ENCODE data around the gene EEF1AKMT2.
A peak's percentile ranks its signal among the peaks of the same experiment; 100 is the strongest.
"Not testable (repeated sequence)": the region's sequence is repeated elsewhere in the genome, so short reads cannot be mapped to it uniquely, and the experiment has no call there.

EEF1AKMT2 gene

DNA sequence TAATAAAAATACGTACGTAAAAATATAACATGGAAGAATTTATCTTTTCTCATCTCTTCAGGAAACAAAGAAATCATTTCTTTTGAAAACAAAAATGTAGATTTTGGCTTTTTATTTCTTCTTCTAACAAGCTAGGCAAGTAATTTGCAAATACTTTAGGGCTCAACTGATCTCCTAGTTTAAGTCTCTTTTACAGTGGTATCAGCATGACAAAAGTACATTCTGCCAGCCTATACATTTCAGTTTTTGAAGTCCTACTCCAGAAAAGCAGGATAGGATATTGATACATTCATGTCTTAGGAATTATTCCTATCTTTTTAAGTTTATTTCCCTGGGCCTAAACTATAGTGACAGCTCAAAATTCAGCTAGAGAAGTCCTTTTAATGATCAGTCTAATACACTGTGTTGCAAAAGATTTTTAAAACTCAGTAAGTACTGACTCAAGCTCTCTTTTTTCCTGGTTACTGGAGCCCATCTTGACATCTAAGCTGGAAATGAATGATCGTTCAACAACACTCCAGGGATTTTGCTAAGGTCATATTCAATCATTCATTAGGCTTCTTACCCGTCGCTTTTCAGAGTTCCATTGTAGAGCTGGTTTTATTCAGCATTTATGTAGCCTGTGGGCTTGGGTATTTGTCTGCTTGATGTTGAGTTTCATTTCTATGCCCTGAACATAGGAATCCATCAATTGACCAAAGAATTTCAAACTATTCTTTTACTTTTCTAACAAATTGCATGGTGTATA lies 35.4 kb downstream of the EEF1AKMT2 start:
- DNase-seq (ENCODE audit: insufficient read length, low spot score), result no peak
- FAIRE-seq, result no peak

GRCh38 chr10:124755581-124755980 lies 36.1 kb downstream of the EEF1AKMT2 start:
- DNase-seq (ENCODE audit: insufficient read length, low spot score) (no peak), FAIRE-seq (no peak)

GRCh38 chr10:124754227-124754626 lies 37.5 kb downstream of the EEF1AKMT2 start:
- no peak for FAIRE-seq
- DNase-seq (ENCODE audit: insufficient read length, low spot score), result no peak

DNA sequence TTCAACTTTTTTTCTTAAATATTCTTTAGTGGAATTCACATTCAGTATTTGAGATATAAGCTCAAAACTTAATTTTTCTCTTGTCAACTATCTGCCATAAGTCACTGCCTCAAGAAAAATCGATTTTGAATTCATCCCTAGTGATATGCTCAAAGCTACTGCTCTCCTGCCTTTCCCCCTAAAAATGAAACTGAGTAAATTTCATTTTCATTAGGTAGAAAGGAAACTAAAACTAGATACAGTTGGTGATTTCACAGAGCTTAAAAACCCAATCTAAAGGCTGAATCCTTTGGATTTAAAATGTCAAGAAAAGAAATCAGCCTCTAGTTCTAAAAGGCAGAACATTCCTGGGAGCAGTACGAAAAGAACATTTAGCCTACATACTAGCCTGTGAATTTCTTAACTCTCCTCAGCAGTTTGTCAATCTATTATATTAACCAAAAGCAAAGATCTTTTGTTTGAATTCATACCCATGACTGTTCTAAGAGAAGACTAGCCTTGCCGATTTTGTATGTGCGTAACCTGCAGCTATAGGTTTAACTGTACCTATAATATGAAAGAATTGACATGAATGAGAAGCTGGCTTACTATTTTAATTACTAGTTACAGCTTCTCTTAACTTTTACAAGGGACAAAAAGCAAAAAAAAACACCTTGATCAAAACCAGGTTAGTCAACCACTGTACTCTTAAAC lies 42.6 kb downstream of the EEF1AKMT2 start:
- FAIRE-seq, result peak; percentile 91
- DNase-seq (ENCODE audit: insufficient read length, low spot score), result no peak

DNA sequence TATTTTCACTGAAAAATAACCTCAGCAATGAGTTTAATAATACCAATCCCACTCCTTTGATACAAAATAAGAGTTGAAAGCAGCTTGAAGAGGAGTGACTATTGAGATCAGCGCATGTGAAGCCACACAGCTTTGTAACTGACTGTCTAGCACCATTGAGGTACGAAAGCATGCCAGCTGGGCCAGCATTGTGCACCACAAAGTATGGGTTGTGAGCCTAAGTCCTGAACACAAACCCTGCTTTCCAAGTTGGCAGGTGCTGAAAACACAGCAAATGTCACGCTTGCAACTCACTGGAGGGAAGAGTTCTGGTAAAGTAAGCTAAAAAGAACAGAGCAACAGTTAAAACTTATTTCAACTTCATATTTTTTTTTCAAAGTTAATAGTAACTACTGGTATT lies 43.5 kb downstream of the EEF1AKMT2 start:
- DNase-seq (ENCODE audit: insufficient read length, low spot score), result no peak
- peak; percentile 74 for FAIRE-seq

DNA sequence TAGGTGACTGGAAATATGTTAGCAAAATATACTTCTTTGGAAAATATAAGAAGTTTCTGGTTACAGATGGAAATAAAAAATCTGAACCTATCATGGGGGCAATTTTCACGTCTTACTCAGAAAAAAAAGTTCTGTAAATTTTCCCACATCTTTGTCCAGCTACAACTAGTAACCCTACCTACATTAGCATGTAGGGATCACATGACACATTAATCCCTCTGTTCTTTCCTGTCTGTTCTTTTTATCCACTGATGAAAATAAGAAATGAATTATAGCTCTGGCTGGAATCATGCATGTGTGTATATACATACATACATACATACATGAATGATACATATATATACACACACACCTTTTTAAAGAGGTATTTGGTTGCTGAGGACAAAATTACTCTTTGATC lies 43.9 kb downstream of the EEF1AKMT2 start:
- DNase-seq (ENCODE audit: insufficient read length, low spot score), result no peak

DNA sequence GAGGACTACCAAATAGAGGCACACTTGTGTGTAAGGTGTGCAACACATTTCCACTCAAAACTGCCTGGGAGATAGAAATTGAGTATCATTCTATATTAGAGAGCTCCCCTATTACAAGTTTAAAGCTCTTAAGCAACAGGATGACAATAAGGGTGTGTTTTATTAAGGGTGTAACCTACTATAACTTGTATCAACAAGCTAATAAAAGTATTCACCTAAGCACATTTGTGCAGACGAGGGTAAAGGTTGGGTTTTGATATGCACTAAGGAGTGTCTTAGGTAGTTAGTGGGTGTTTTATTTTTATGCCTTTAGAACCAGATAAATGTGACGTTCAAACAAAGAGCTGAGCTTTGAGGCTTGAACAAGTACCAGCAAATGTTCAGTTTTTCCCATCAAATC lies 44.7 kb downstream of the EEF1AKMT2 start:
- no peak for DNase-seq (ENCODE audit: insufficient read length, low spot score)
- FAIRE-seq, result no peak

More for the DNA sequence above, 43.9 kb downstream of the EEF1AKMT2 start:
- no peak for FAIRE-seq

- not testable (repeated sequence) for DNase-seq (ENCODE audit: insufficient read length, low spot score); FAIRE-seq
Observed at GRCh38 chr10:124746447-124746846, 45.2 kb downstream of the EEF1AKMT2 start.

GRCh38 chr10:124745673-124746072 lies 46.0 kb downstream of the EEF1AKMT2 start:
- DNase-seq (ENCODE audit: insufficient read length, low spot score), result no peak
- FAIRE-seq, result peak; percentile 81

DNA sequence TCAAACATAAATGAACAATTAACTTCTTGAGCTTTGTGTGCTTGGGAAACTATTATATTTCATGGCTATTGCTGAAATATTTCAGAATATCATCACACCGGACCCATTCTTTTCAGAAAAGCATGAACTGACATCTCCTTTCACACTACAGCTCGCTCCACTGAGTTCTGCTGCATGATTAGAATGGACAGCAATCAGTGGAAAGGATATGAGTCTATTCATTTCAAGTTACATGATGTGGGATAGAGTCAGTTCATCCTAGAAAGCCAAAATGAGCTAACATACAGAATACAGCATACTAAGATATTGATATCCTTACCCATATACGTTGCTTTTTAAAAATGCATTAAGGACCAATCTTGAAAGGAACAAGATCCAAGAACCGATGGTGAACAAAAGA lies 46.4 kb downstream of the EEF1AKMT2 start:
- peak; percentile 62 for FAIRE-seq
- DNase-seq (ENCODE audit: insufficient read length, low spot score), result no peak

- FAIRE-seq, result peak; percentile 74
Observed at GRCh38 chr10:124744102-124745050, 47.3 kb downstream of the EEF1AKMT2 start, which contains the start of gene FAM53B. Gene FAM53B (minus strand): TSS chr10:124744378. CDS start chr10:124706713, 37,665 bp downstream.

GRCh38 chr10:124743191-124744101 lies 48.2 kb downstream of the EEF1AKMT2 start:
- FAIRE-seq, result no peak
- DNase-seq (ENCODE audit: insufficient read length, low spot score), result no peak

More at GRCh38 chr10:124744102-124745050, 47.3 kb downstream of the EEF1AKMT2 start, which contains the start of gene FAM53B:
- peak; percentile 72 for DNase-seq (ENCODE audit: insufficient read length, low spot score)

GRCh38 chr10:124742413-124743190 lies 49.1 kb downstream of the EEF1AKMT2 start:
- DNase-seq (ENCODE audit: insufficient read length, low spot score) (no peak), FAIRE-seq (peak; percentile 11)

- FAIRE-seq (no peak), DNase-seq (ENCODE audit: insufficient read length, low spot score) (no peak)
Observed at GRCh38 chr10:124741922-124742412, 49.7 kb downstream of the EEF1AKMT2 start.

GRCh38 chr10:124741281-124741921 lies 50.3 kb downstream of the EEF1AKMT2 start:
- no peak for DNase-seq (ENCODE audit: insufficient read length, low spot score)
- FAIRE-seq, result peak; percentile 77

- DNase-seq (ENCODE audit: insufficient read length, low spot score) (no peak), FAIRE-seq (peak; percentile 75)
Observed at GRCh38 chr10:124740369-124741280, 51.1 kb downstream of the EEF1AKMT2 start.

- DNase-seq (ENCODE audit: insufficient read length, low spot score) (no peak), FAIRE-seq (no peak)
Observed at GRCh38 chr10:124739986-124740368, 51.7 kb downstream of the EEF1AKMT2 start.
